Spleen (tissue), 11 donors: ENCODE measurements around the gene KCNG1. TPM values are rescaled to one million over a fixed set of nuclear protein-coding genes. Genes with fewer than 3 reads are reported as not detected.

ENCODE experiments used
- DNase-seq: peaks from one replicate; pipeline ENCODE4 v3.0.0-alpha.2; 2020
- H3K27ac ChIP-seq, 8 donors: fragments of 200-600 bp; sonication (generic) in 7 of 8; 1 replicate in 4 of 8; 2 replicates in 4 of 8; pipeline versions ENCODE4 v1.5.0 to v1.8.0; 2016 to 2021; ENCODE audit warnings: inconsistent platforms in 4 of 8, mild to moderate bottlenecking in 4 of 8, moderate library complexity in 1 of 8
- H3K27me3 ChIP-seq, 7 donors: fragments of 200-600 bp; sonication (generic) in 6 of 7; replicated peaks in 1 of 7; 1 replicate in 4 of 7; 2 replicates in 3 of 7; pipeline versions ENCODE4 v1.5.0 to v1.8.0; 2016 to 2021; ENCODE audit warnings: inconsistent platforms in 3 of 7, mild to moderate bottlenecking in 1 of 7
- H3K36me3 ChIP-seq, 6 donors: fragments of 200-600 bp; sonication (generic) in 5 of 6; 1 replicate in 4 of 6; 2 replicates in 2 of 6; pipeline versions ENCODE4 v1.5.0 to v1.8.0; 2016 to 2021; ENCODE audit warnings: inconsistent platforms in 2 of 6
- H3K4me1 ChIP-seq, 6 donors: fragments of 200-600 bp; sonication (generic) in 5 of 6; 1 replicate in 3 of 6; 2 replicates in 3 of 6; pipeline versions ENCODE4 v1.5.0 to v1.8.0; 2016 to 2021; ENCODE audit warnings: inconsistent platforms in 3 of 6
- H3K4me3 ChIP-seq, 8 donors: fragments of 200-600 bp; sonication (generic) in 7 of 8; 1 replicate in 4 of 8; 2 replicates in 4 of 8; pipeline versions ENCODE4 v1.5.0 to v1.8.0; 2016 to 2021; ENCODE audit warnings: inconsistent platforms in 4 of 8, mild to moderate bottlenecking in 4 of 8, moderate library complexity in 2 of 8
- H3K9me3 ChIP-seq, 8 donors: fragments of 200-600 bp; sonication (generic) in 7 of 8; 1 replicate in 4 of 8; 2 replicates in 4 of 8; pipeline versions ENCODE4 v1.5.0 to v1.8.0; 2016 to 2021; ENCODE audit warnings: inconsistent platforms in 4 of 8
- CTCF ChIP-seq, 11 experiments: fragments of 200-600 bp in 7 of 11; fragments of 450-650 bp in 4 of 11; sonication (generic) in 4 of 11; IDR thresholded peaks in 8 of 11; conservative IDR thresholded peaks in 3 of 11; 1 replicate in 7 of 11; 2 replicates in 4 of 11; pipeline versions ENCODE4 v1.4.0 to v1.8.0; 2016 to 2021; ENCODE audit warnings: antibody characterized with exemption in 11 of 11, inconsistent platforms in 4 of 11, mild to moderate bottlenecking in 1 of 11
- POLR2A ChIP-seq, 3 donors: fragments of 450-650 bp; IDR thresholded peaks; one replicate each; pipeline ENCODE4 v1.5.1; 2017; ENCODE audit warnings: antibody characterized with exemption in 3 of 3, mild to moderate bottlenecking in 1 of 3
- POLR2AphosphoS5 ChIP-seq, 3 donors: sonication (generic); formaldehyde crosslinking; IDR thresholded peaks; one replicate each; pipeline ENCODE4 v1.5.1; 2017; ENCODE audit warnings: antibody characterized with exemption in 3 of 3
- WGBS, 5 donors: extraction: QIAGEN DNeasy Blood & Tissue Kit in 3 of 5; methylation state at CpG; one replicate each; pipeline versions ENCODE4 v1.1.5 to v1.1.7; 2013 to 2018; 5-methylcytosine and 5-hydroxymethylcytosine counted together
- intact Hi-C: fragments of 100-400 bp; cut with DNase I; formaldehyde crosslinking; loops from one replicate; pipeline ENCODE4 v1.15.0; 2023; ENCODE audit warnings: low total_unique reads
- polyA plus RNA-seq, 3 donors: library from polyadenylated mRNA; stranded (reverse); fragments of 200-250 nt; gene quantifications; one replicate each; pipeline ENCODE4 v1.2.1, GENCODE V29; 2013
- total RNA-seq, 7 donors: library from RNA; depleted of rRNA in 3 of 7; stranded (reverse); fragments of >200 nt in 3 of 7; fragmentation: NEBNext Ultra II Directional in 4 of 7; extraction: Animal tissue kit (Norgen Biotek cat#: 25700) in 4 of 7; gene quantifications; one replicate each; pipeline versions ENCODE4 v1.1.0 to v1.2.1, GENCODE V29; 2016 to 2021
- donor health status: healthy with polysubstance abuse.
- donor health status: DM: no; HTN: no; CAD: no; lungs with moderate emphysema.
- donor health status: DM: no; HTN: no; CAD: no.
- donor health status: Bipolar disorder and iron deficiency.
- donor health status: healthy.
- donor health status: DM: no; HTN: no; CAD: no.
- donor health status: DM: yes; HTN: yes; CAD: no.

KCNG1 gene
- total and polyA plus RNA-seq, 10 donors: 0.35 to 5.0 (median 3.2) TPM

GRCh38 chr20:51021067-51022025 lies 1.6 kb downstream of the KCNG1 start:
- TF ChIP-seq POLR2AphosphoS5 (IDR thresholded peaks at IDR 0.05) (no peak), CTCF (IDR thresholded peaks at IDR 0.05 in 8 of 11, conservative IDR thresholded peaks at IDR 0.05 in 3 of 11) (no peak), POLR2A (IDR thresholded peaks at IDR 0.05) (no peak)
- 37 to 54% (median 43%) methylated on average over 14 to 16 of the region's 16 CpGs for WGBS, 5 donors
- peaks cover 6 to 34% (median 16%) of the 10 kb centered on the region in 6 donors for H3K4me1 ChIP-seq
- H3K4me3 ChIP-seq: peak overlapping the region in 3 of 8 donors; percentile 56 to 72 (median 57)
- H3K27me3 ChIP-seq: peaks cover 4 to 81% (median 40%) of the 10 kb centered on the region in 7 donors
- H3K9me3 ChIP-seq: no peaks in the 10 kb centered on the region
- no peak overlapping the region for H3K27ac ChIP-seq
- H3K36me3 ChIP-seq: no peaks in the 10 kb centered on the region
- no peak for DNase-seq
- intact Hi-C loops: no loop called here

- intact Hi-C loops: no loop called here
These were observed 2.2 kb downstream of the KCNG1 start for GRCh38 chr20:51020657-51021056.

GRCh38 chr20:51019656-51020592 lies 3.0 kb downstream of the KCNG1 start:
- Histone ChIP-seq H3K4me3 (no peak overlapping the region), H3K27ac (no peak overlapping the region), H3K9me3 (no peaks in the 10 kb centered on the region), H3K27me3 (peaks cover 4 to 71% (median 40%) of the 10 kb centered on the region in 7 donors), H3K36me3 (no peaks in the 10 kb centered on the region), H3K4me1 (peaks cover 6 to 40% (median 16%) of the 10 kb centered on the region in 6 donors)
- TF ChIP-seq POLR2A (IDR thresholded peaks at IDR 0.05): no peak
- TF ChIP-seq POLR2AphosphoS5 (IDR thresholded peaks at IDR 0.05): no peak
- intact Hi-C loops: no loop called here
- WGBS, 5 donors: 73 to 81% (median 80%) methylated on average over 21 of the region's 21 CpGs
- peak; percentile 33 for DNase-seq

More at GRCh38 chr20:51020657-51021056, 2.2 kb downstream of the KCNG1 start:
- H3K27ac ChIP-seq: no peak overlapping the region
- H3K27me3 ChIP-seq: peaks cover 4 to 75% (median 40%) of the 10 kb centered on the region in 7 donors
- no peak for TF ChIP-seq POLR2AphosphoS5 (IDR thresholded peaks at IDR 0.05)
- TF ChIP-seq POLR2A (IDR thresholded peaks at IDR 0.05): no peak
- TF ChIP-seq CTCF (IDR thresholded peaks at IDR 0.05 in 8 of 11, conservative IDR thresholded peaks at IDR 0.05 in 3 of 11): no peak
- H3K4me3 ChIP-seq: no peak overlapping the region
- DNase-seq: no peak
- WGBS, 5 donors: 50 to 78% (median 54%) methylated on average over 6 of the region's 6 CpGs
- peaks cover 6 to 34% (median 16%) of the 10 kb centered on the region in 6 donors for H3K4me1 ChIP-seq
- H3K36me3 ChIP-seq: no peaks in the 10 kb centered on the region
- no peaks in the 10 kb centered on the region for H3K9me3 ChIP-seq

GRCh38 chr20:51017251-51017650 lies 5.7 kb downstream of the KCNG1 start:
- DNase-seq: no peak
- H3K4me3 ChIP-seq: no peak overlapping the region
- H3K36me3 ChIP-seq: no peaks in the 10 kb centered on the region
- H3K4me1 ChIP-seq: peaks cover 0 to 20% (median under 1%) of the 10 kb centered on the region in 6 donors
- intact Hi-C loops: no loop called here
- H3K27ac ChIP-seq: no peak overlapping the region
- 73 to 77% (median 75%) methylated on average over 9 of the region's 9 CpGs for WGBS, 5 donors
- H3K27me3 ChIP-seq: peaks cover 0 to 66% (median 13%) of the 10 kb centered on the region in 7 donors
- TF ChIP-seq POLR2A (IDR thresholded peaks at IDR 0.05) (no peak), CTCF (IDR thresholded peaks at IDR 0.05 in 8 of 11, conservative IDR thresholded peaks at IDR 0.05 in 3 of 11) (no peak), POLR2AphosphoS5 (IDR thresholded peaks at IDR 0.05) (no peak)
- no peaks in the 10 kb centered on the region for H3K9me3 ChIP-seq
